A549 (cell line): ENCODE data around the gene DPY19L3. TPM values are rescaled to one million over a fixed set of nuclear protein-coding genes. Genes with fewer than 3 reads are reported as not detected.
A peak's percentile ranks its signal among the peaks of the same experiment; 100 is the strongest.
"Not testable (repeated sequence)": the region's sequence is repeated elsewhere in the genome, so short reads cannot be mapped to it uniquely, and the experiment has no call there.

ENCODE experiments used
- ATAC-seq, 2 experiments: fragments of 200-7000 bp in 1 of 2; fragments of >200 bp in 1 of 2; cut with Nextera tagmentation in 1 of 2; cut with Tn5 transposase in 1 of 2; 3 replicates each; pipeline versions ENCODE4 v1.8.0 to v1.9.1; 2018 to 2020; ENCODE audit warnings: mild to moderate bottlenecking in 1 of 2, moderate library complexity in 1 of 2
- CTCF ChIA-PET: fragments of 300-600 bp; sonication (Branson Sonifier 250); formaldehyde crosslinking; extraction: SDS; loops from one replicate; lab custom pipeline; 2021; ENCODE audit warnings: antibody characterized with exemption, inconsistent platforms; lab: Yijun Ruan, JAX
- POLR2A ChIA-PET: fragments of 350-600 bp; formaldehyde crosslinking; extraction: SDS; loops from one replicate; lab custom pipeline; 2021; ENCODE audit warnings: antibody characterized with exemption, inconsistent platforms; lab: Yijun Ruan, JAX
- DNase-seq, 2 experiments: peaks; one replicate each; pipeline versions ENCODE4 v3.0.0 to v3.0.0-alpha.2; 2011 to 2016; ENCODE audit warnings: low read depth in 1 of 2, low spot score in 1 of 2
- FAIRE-seq: peaks from 2 replicates; lab custom pipeline; 2011; peaks lifted over from hg19 to GRCh38; lab: Jason Lieb, UNC
- H3K27ac ChIP-seq, 2 experiments: fragments of >200 bp; sonication (Bioruptor Twin); formaldehyde crosslinking; 3 replicates each; pipeline ENCODE4 v1.5.1; 2016 to 2017
- H3K4me1 ChIP-seq: fragments of >200 bp; sonication (Bioruptor Twin); formaldehyde crosslinking; 3 replicates; pipeline ENCODE4 v1.6.1; 2016
- H3K4me2 ChIP-seq: fragments of >200 bp; sonication (Bioruptor Twin); formaldehyde crosslinking; 3 replicates; pipeline ENCODE4 v1.6.1; 2016
- H3K4me3 ChIP-seq: fragments of >200 bp; sonication (Bioruptor Twin); formaldehyde crosslinking; 3 replicates; pipeline ENCODE4 v1.5.1; 2016
- H3K9me3 ChIP-seq: fragments of >200 bp; sonication (Bioruptor Twin); formaldehyde crosslinking; 3 replicates; pipeline ENCODE4 v1.6.1; 2016
- BCL3 ChIP-seq: fragments of >200 bp; sonication (Bioruptor Twin); formaldehyde crosslinking; IDR thresholded peaks from 3 replicates; pipeline ENCODE4 v1.6.1; 2016
- CTCF ChIP-seq: fragments of >200 bp; sonication (Bioruptor Twin); formaldehyde crosslinking; IDR thresholded peaks from 3 replicates; pipeline ENCODE4 v1.5.1; 2016
- FOSL2 ChIP-seq, 2 experiments: fragments of 450-650 bp in 1 of 2; fragments of >200 bp in 1 of 2; sonication (Bioruptor Twin) in 1 of 2; formaldehyde crosslinking; IDR thresholded peaks; 2 replicates each; pipeline versions ENCODE4 v1.5.0 to v1.6.1; 2016 to 2020; ENCODE audit warnings: mild to moderate bottlenecking in 1 of 2, moderate library complexity in 1 of 2
- HDAC2 ChIP-seq: fragments of 200-600 bp; sonication (generic); IDR thresholded peaks from 2 replicates; pipeline ENCODE4 v1.6.1; 2016
- HOXB13 ChIP-seq: fragments of 250-450 bp; sonication (Bioruptor Pico); IDR thresholded peaks from 2 replicates; pipeline ENCODE4 v1.5.0; 2020; ENCODE audit warnings: low read depth, mild to moderate bottlenecking, moderate library complexity
- JUN ChIP-seq, 2 experiments: fragments of >200 bp; sonication (Bioruptor Twin); formaldehyde crosslinking; IDR thresholded peaks; 2 replicates in 1 of 2; 3 replicates in 1 of 2; pipeline ENCODE4 v1.6.1; 2016 to 2017
- MAX ChIP-seq: IDR thresholded peaks from 2 replicates; pipeline ENCODE4 v1.6.1; 2012
- NR3C1 ChIP-seq: fragments of >200 bp; sonication (Bioruptor Twin); formaldehyde crosslinking; IDR thresholded peaks from 3 replicates; pipeline ENCODE4 v1.6.1; 2017
- PBX3 ChIP-seq: IDR thresholded peaks from 2 replicates; pipeline ENCODE4 v1.6.1; 2012
- PHF8 ChIP-seq: fragments of 200-600 bp; sonication (generic); IDR thresholded peaks from 2 replicates; pipeline ENCODE4 v1.6.1; 2016; ENCODE audit warnings: low read depth, mild to moderate bottlenecking, antibody characterized with exemption, moderate library complexity, borderline replicate concordance
- RAD21 ChIP-seq, 2 experiments: fragments of >200 bp in 1 of 2; sonication (Bioruptor Twin) in 1 of 2; formaldehyde crosslinking in 1 of 2; IDR thresholded peaks in 1 of 2; conservative IDR thresholded peaks in 1 of 2; 2 replicates in 1 of 2; 3 replicates in 1 of 2; pipeline ENCODE4 v1.6.1; 2012 to 2018; ENCODE audit warnings: inconsistent platforms in 1 of 2
- SMC3 ChIP-seq: fragments of >200 bp; sonication (Bioruptor Twin); formaldehyde crosslinking; IDR thresholded peaks from 3 replicates; pipeline ENCODE4 v1.6.1; 2018; ENCODE audit warnings: inconsistent platforms
- TFCP2L1 ChIP-seq: fragments of 250-450 bp; sonication (Bioruptor Pico); IDR thresholded peaks from 2 replicates; pipeline ENCODE4 v1.5.0; 2021; ENCODE audit warnings: mild to moderate bottlenecking
- WGBS: methylation state at CpG from one replicate; pipeline ENCODE4 v1.1.6; 2017; ENCODE audit errors: missing lambda C conversion rate; 5-methylcytosine and 5-hydroxymethylcytosine counted together
- polyA plus RNA-seq, 4 experiments: library from polyadenylated mRNA; depleted of rRNA in 3 of 4; stranded (reverse); fragments of >200 nt; fragmentation: RNase III in 1 of 4; extraction: RNeasy Plus Mini Kit Qiagen cat#74134 plus additional on column Dnase treatment in 1 of 4; gene quantifications; 2 replicates in 3 of 4; 3 replicates in 1 of 4; pipeline ENCODE4 v1.2.3, GENCODE V29; 2011 to 2017

DPY19L3 gene
- polyA plus RNA-seq, 2 of the 4 experiments (the other 2 are of a cell fraction): 15.7 to 28.9 TPM

GRCh38 chr19:32373585-32374295, 31.8 kb upstream of the DPY19L3 start (continued):
- TF ChIP-seq MAX (peak; percentile 97), TFCP2L1 (peak; percentile 45; the same call in 1 of the 2 replicates), NR3C1 (no peak; the same call in 2 of the 3 replicates), RAD21 (conservative IDR thresholded peaks at IDR 0.05 in 1 of 2, IDR thresholded peaks at IDR 0.05 in 1 of 2) (peak in 1 of 2 experiments; percentile 42; a peak in 2 of 5 replicates), HOXB13 (peak; percentile 64; the same call in 1 of the 2 replicates), FOSL2 (IDR thresholded peaks at IDR 0.05) (peak; percentile 100), FOSL2 (CRISPR knock-in tag; IDR thresholded peaks at IDR 0.05) (peak; percentile 100), PHF8 (no peak), BCL3 (peak; percentile 95), PBX3 (peak; percentile 84; the same call in 1 of the 2 replicates), HDAC2 (no peak)
- TF ChIP-seq, all 56 proteins: peak for 20

GRCh38 chr19:32374362-32374761, 31.2 kb upstream of the DPY19L3 start:
- peak overlapping the region; percentile 86 for H3K4me2 ChIP-seq
- CTCF ChIA-PET: interaction anchor here (0.6 to 7.8 kb wide), 16 partner anchors 9 to 1705 kb away, joined by 3 to 122 read pairs (median 5); partner anchors contain the start of gene ZNF507
- peak overlapping the region; percentile 10; the same call in 1 of the 3 replicates for H3K4me3 ChIP-seq
- not testable (repeated sequence) for DNase-seq, H3K9me3 ChIP-seq, ATAC-seq, FAIRE-seq
- POLR2A ChIA-PET: interaction anchor here (0.6 to 2.9 kb wide), 11 partner anchors 10 to 1688 kb away, joined by 3 to 36 read pairs (median 4); partner anchors contain the start of genes ANKRD27, DPY19L3, PDCD5 and RGS9BP
- 17% methylated on average over 3 of the region's 3 CpGs for WGBS
- peaks cover 49% of the 10 kb centered on the region for H3K4me1 ChIP-seq
- TF ChIP-seq TFCP2L1: peak; percentile 73; the same call in 1 of the 2 replicates
- H3K27ac ChIP-seq: peak overlapping the region; percentile 71 to 89

GRCh38 chr19:32377088-32377487, 28.5 kb upstream of the DPY19L3 start:
- not testable (repeated sequence) for H3K9me3 ChIP-seq, ATAC-seq, H3K4me2 ChIP-seq, H3K4me3 ChIP-seq
- Histone ChIP-seq H3K4me1 (peaks cover 44% of the 10 kb centered on the region), H3K27ac (peak overlapping the region; percentile 12 to 63; a peak in 4 of 6 replicates)
- 83% methylated on average over 9 of the region's 9 CpGs for WGBS
- ChIA-PET CTCF (interaction anchor here (0.7 to 7.8 kb wide), 16 partner anchors 8 to 1694 kb away, joined by 3 to 122 read pairs (median 4); no protein-coding TSS in a partner anchor), POLR2A (interaction anchor here (0.9 kb wide), 1 partner anchor 28 kb away, joined by 3 read pairs; the partner anchor contains the start of gene DPY19L3)
- DNase-seq: peak in 1 of 2 experiments; percentile 77
- peak; percentile 18 for FAIRE-seq
- TF ChIP-seq JUN (IDR thresholded peaks at IDR 0.05) (0 out of 5 replicates have a peak, but pooled peaks of 1 of the 2 experiments have one; percentile 28), CTCF (peak; percentile 75), SMC3 (peak; percentile 83), RAD21 (conservative IDR thresholded peaks at IDR 0.05 in 1 of 2, IDR thresholded peaks at IDR 0.05 in 1 of 2) (peak; percentile 81 to 88)
